GM18909 (cell line): ENCODE measurements around the gene EXD1.
"Not testable (repeated sequence)": the region's sequence is repeated elsewhere in the genome, so short reads cannot be mapped to it uniquely, and the experiment has no call there.

Experiments
- ATAC-seq: cut with Tn5 transposase; IDR thresholded peaks from one replicate; pipeline ENCODE4 v1.9.1; 2021; ENCODE audit warnings: mild to moderate bottlenecking; ENCODE audit not compliant: unreplicated experiment, poor library complexity

The EXD1 gene

GRCh38 chr15:41153733-41154132 is 76.8 kb downstream of the EXD1 start:
- ATAC-seq = no peak

GRCh38 chr15:41151451-41152005 is 79.0 kb downstream of the EXD1 start:
- no peak for ATAC-seq

- no peak for ATAC-seq
Observed at GRCh38 chr15:41150279-41150678, 80.3 kb downstream of the EXD1 start.

GRCh38 chr15:41148065-41148464 is 82.5 kb downstream of the EXD1 start:
- ATAC-seq = no peak

GRCh38 chr15:41139619-41140018 is 90.9 kb downstream of the EXD1 start:
- ATAC-seq = no peak

GRCh38 chr15:41139112-41139511 is 91.4 kb downstream of the EXD1 start:
- not testable (repeated sequence) for ATAC-seq

GRCh38 chr15:41135580-41135979 is 95.0 kb downstream of the EXD1 start:
- ATAC-seq = not testable (repeated sequence)

- ATAC-seq = no peak
Observed at GRCh38 chr15:41133454-41133853, 97.1 kb downstream of the EXD1 start.
